Stimulated activated CD8-positive, alpha-beta memory T cell treated with anti-CD3 and anti-CD28 coated beads, Interleukin-4, amount 100 ng/mL, for 48 hours (primary cell): ENCODE results near the gene CDKAL1.
"Not testable (repeated sequence)": the region's sequence is repeated elsewhere in the genome, so short reads cannot be mapped to it uniquely, and the experiment has no call there.

ENCODE experiments used
- DNase-seq: peaks from one replicate; pipeline ENCODE4 v3.0.0-alpha.2; 2020

The CDKAL1 gene

GRCh38 chr6:20644667-20645370, 110.6 kb downstream of the CDKAL1 start:
- DNase-seq = no peak

GRCh38 chr6:20645572-20645971, 111.3 kb downstream of the CDKAL1 start:
- not testable (repeated sequence) for DNase-seq

- no peak for DNase-seq
These were observed 113.3 kb downstream of the CDKAL1 start for GRCh38 chr6:20647585-20647984.

- DNase-seq = not testable (repeated sequence)
These were observed 115.6 kb downstream of the CDKAL1 start for GRCh38 chr6:20649696-20650470.

GRCh38 chr6:20652299-20653084, 118.2 kb downstream of the CDKAL1 start:
- no peak for DNase-seq

GRCh38 chr6:20653085-20653479, 118.8 kb downstream of the CDKAL1 start:
- no peak for DNase-seq

GRCh38 chr6:20655317-20655716, 121.1 kb downstream of the CDKAL1 start:
- DNase-seq = no peak

- DNase-seq = no peak
These were observed 123.1 kb downstream of the CDKAL1 start for GRCh38 chr6:20657274-20657800.

- no peak for DNase-seq
These were observed 123.8 kb downstream of the CDKAL1 start for GRCh38 chr6:20658053-20658452.

- no peak for DNase-seq
These were observed 124.3 kb downstream of the CDKAL1 start for GRCh38 chr6:20658516-20658915.

GRCh38 chr6:20660534-20660933, 126.3 kb downstream of the CDKAL1 start:
- DNase-seq = no peak

GRCh38 chr6:20661721-20662120, 127.5 kb downstream of the CDKAL1 start:
- no peak for DNase-seq

GRCh38 chr6:20664250-20664649, 130.0 kb downstream of the CDKAL1 start:
- DNase-seq = no peak

- no peak for DNase-seq
These were observed 131.0 kb downstream of the CDKAL1 start for GRCh38 chr6:20665290-20665689.

- DNase-seq = no peak
These were observed 135.5 kb downstream of the CDKAL1 start for GRCh38 chr6:20669571-20670314.

- DNase-seq = no peak
These were observed 136.5 kb downstream of the CDKAL1 start for GRCh38 chr6:20670750-20671149.

- DNase-seq = no peak
These were observed 137.8 kb downstream of the CDKAL1 start for GRCh38 chr6:20672038-20672437.

- DNase-seq = no peak
These were observed 139.2 kb downstream of the CDKAL1 start for GRCh38 chr6:20673458-20673857.

- no peak for DNase-seq
These were observed 140.4 kb downstream of the CDKAL1 start for GRCh38 chr6:20674664-20675063.

GRCh38 chr6:20678831-20679352, 144.6 kb downstream of the CDKAL1 start:
- DNase-seq = no peak

GRCh38 chr6:20680697-20681165, 146.5 kb downstream of the CDKAL1 start:
- no peak for DNase-seq

- DNase-seq = no peak
These were observed 147.0 kb downstream of the CDKAL1 start for GRCh38 chr6:20681243-20681684.
